KOPT-K1 (cell line): ENCODE results near the gene USP27X.

Source experiments
- H3K27ac ChIP-seq: fragments of 200-600 bp; sonication (generic); 2 replicates; pipeline ENCODE4 v1.5.1; 2016; ENCODE audit warnings: antibody characterized with exemption, mild to moderate bottlenecking, low read depth, low read length; ENCODE audit not compliant: poor library complexity, severe bottlenecking
- H3K36me3 ChIP-seq: fragments of 200-600 bp; sonication (generic); 2 replicates; pipeline ENCODE4 v1.5.1; 2017; ENCODE audit warnings: antibody characterized with exemption, mild to moderate bottlenecking, low read length, moderate library complexity; ENCODE audit not compliant: insufficient read depth
- H3K9me3 ChIP-seq: fragments of 200-600 bp; sonication (generic); 2 replicates; pipeline ENCODE4 v1.5.1; 2017; ENCODE audit warnings: antibody characterized with exemption, low read length, mild to moderate bottlenecking; ENCODE audit not compliant: insufficient read depth, poor library complexity, severe bottlenecking

USP27X gene

GRCh38 chrX:49878834-49879655 is at the start of gene USP27X:
TSS of gene USP27X (plus strand) at chrX:49879484. CDS start at chrX:49880308, 824 bp downstream.
- H3K9me3 ChIP-seq, result no peaks in the 10 kb centered on the region
- no peaks in the 10 kb centered on the region for H3K36me3 ChIP-seq
- peak within 1 kb of the TSS; percentile 34 for H3K27ac ChIP-seq

GRCh38 chrX:49838374-49838773 is 40.9 kb upstream of the USP27X start:
- no peak overlapping the region for H3K27ac ChIP-seq
- no peaks in the 10 kb centered on the region for H3K36me3 ChIP-seq
- no peaks in the 10 kb centered on the region for H3K9me3 ChIP-seq

- Histone ChIP-seq H3K27ac (no peak overlapping the region), H3K9me3 (no peaks in the 10 kb centered on the region), H3K36me3 (no peaks in the 10 kb centered on the region)
Observed at GRCh38 chrX:49840679-49841078, 38.6 kb upstream of the USP27X start.

GRCh38 chrX:49842621-49843020 is 36.7 kb upstream of the USP27X start:
- Histone ChIP-seq H3K27ac (no peak overlapping the region), H3K36me3 (no peaks in the 10 kb centered on the region), H3K9me3 (no peaks in the 10 kb centered on the region)

GRCh38 chrX:49844611-49845010 is 34.7 kb upstream of the USP27X start:
- Histone ChIP-seq H3K27ac (no peak overlapping the region), H3K36me3 (no peaks in the 10 kb centered on the region), H3K9me3 (no peaks in the 10 kb centered on the region)

GRCh38 chrX:49845701-49846403 is 33.4 kb upstream of the USP27X start:
- H3K9me3 ChIP-seq, result no peaks in the 10 kb centered on the region
- H3K27ac ChIP-seq, result no peak overlapping the region
- H3K36me3 ChIP-seq, result no peaks in the 10 kb centered on the region

GRCh38 chrX:49846522-49846921 is 32.8 kb upstream of the USP27X start:
- H3K36me3 ChIP-seq, result no peaks in the 10 kb centered on the region
- no peaks in the 10 kb centered on the region for H3K9me3 ChIP-seq
- no peak overlapping the region for H3K27ac ChIP-seq

- Histone ChIP-seq H3K9me3 (no peaks in the 10 kb centered on the region), H3K27ac (no peak overlapping the region), H3K36me3 (no peaks in the 10 kb centered on the region)
Observed at GRCh38 chrX:49848275-49848674, 31.0 kb upstream of the USP27X start.

- H3K9me3 ChIP-seq, result no peaks in the 10 kb centered on the region
- H3K27ac ChIP-seq, result no peak overlapping the region
- H3K36me3 ChIP-seq, result no peaks in the 10 kb centered on the region
Observed at GRCh38 chrX:49850028-49850427, 29.3 kb upstream of the USP27X start.

GRCh38 chrX:49853661-49854060 is 25.6 kb upstream of the USP27X start:
- H3K9me3 ChIP-seq, result no peaks in the 10 kb centered on the region
- H3K27ac ChIP-seq, result no peak overlapping the region
- no peaks in the 10 kb centered on the region for H3K36me3 ChIP-seq

GRCh38 chrX:49856819-49857218 is 22.5 kb upstream of the USP27X start:
- Histone ChIP-seq H3K9me3 (no peaks in the 10 kb centered on the region), H3K27ac (no peak overlapping the region), H3K36me3 (no peaks in the 10 kb centered on the region)

GRCh38 chrX:49858341-49858740 is 20.9 kb upstream of the USP27X start:
- Histone ChIP-seq H3K27ac (no peak overlapping the region), H3K36me3 (no peaks in the 10 kb centered on the region), H3K9me3 (no peaks in the 10 kb centered on the region)

GRCh38 chrX:49859491-49859890 is 19.8 kb upstream of the USP27X start:
- Histone ChIP-seq H3K9me3 (no peaks in the 10 kb centered on the region), H3K36me3 (no peaks in the 10 kb centered on the region), H3K27ac (no peak overlapping the region)

GRCh38 chrX:49860867-49861535 is 18.3 kb upstream of the USP27X start:
- Histone ChIP-seq H3K36me3 (no peaks in the 10 kb centered on the region), H3K27ac (no peak overlapping the region), H3K9me3 (no peaks in the 10 kb centered on the region)

GRCh38 chrX:49862093-49862492 is 17.2 kb upstream of the USP27X start:
- no peak overlapping the region for H3K27ac ChIP-seq

More at GRCh38 chrX:49862093-49862492, 17.2 kb upstream of the USP27X start:
- Histone ChIP-seq H3K9me3 (no peaks in the 10 kb centered on the region), H3K36me3 (no peaks in the 10 kb centered on the region)
